Endothelial cell of umbilical vein (primary cell): ENCODE data around the gene SLC5A11. TPM values are rescaled to one million over a fixed set of nuclear protein-coding genes. Genes with fewer than 3 reads are reported as not detected.

Source experiments
- BruUV-seq: library from RNA; stranded (reverse); fragments of 400-500 nt; replicated peaks from 2 replicates; lab custom pipeline; 2021; lab: Mats Ljungman, UMichigan
- CTCF ChIA-PET: fragments of 300-600, 350-600 bp; sonication (Branson Sonifier 250); formaldehyde crosslinking; loops from one replicate; lab custom pipeline; 2021; ENCODE audit warnings: antibody characterized with exemption, inconsistent platforms; lab: Charles Lee
- POLR2A ChIA-PET: fragments of 300-600, 350-600 bp; sonication (Branson Sonifier 250); formaldehyde crosslinking; loops from one replicate; lab custom pipeline; 2021; ENCODE audit warnings: antibody characterized with exemption, inconsistent platforms; lab: Charles Lee
- DNase-seq: peaks from one replicate; pipeline ENCODE4 v3.0.0-alpha.2; 2011; ENCODE audit warnings: low read depth, low spot score
- FAIRE-seq: peaks from 2 replicates; lab custom pipeline; 2011; peaks lifted over from hg19 to GRCh38; lab: Jason Lieb, UNC
- H2AFZ ChIP-seq: 2 replicates; pipeline ENCODE4 v1.6.0; 2012; ENCODE audit warnings: low read depth, low read length, control low read depth, inconsistent platforms
- H3K27ac ChIP-seq: 2 replicates; pipeline ENCODE4 v1.5.1; 2011; ENCODE audit warnings: low read depth, mild to moderate bottlenecking, control low read depth, low read length, moderate library complexity; ENCODE audit not compliant: insufficient read depth
- H3K27me3 ChIP-seq, 2 experiments: 2 replicates each; pipeline versions ENCODE4 v1.6.0 to v1.6.1; 2011; ENCODE audit warnings: low read length in 2 of 2, mixed read lengths in 1 of 2; ENCODE audit not compliant: control insufficient read depth in 2 of 2, insufficient read depth in 2 of 2
- H3K36me3 ChIP-seq, 2 experiments: 2 replicates in 1 of 2; 3 replicates in 1 of 2; pipeline ENCODE4 v1.5.1; 2011; ENCODE audit warnings: low read length in 2 of 2, mild to moderate bottlenecking in 1 of 2, moderate library complexity in 1 of 2; ENCODE audit not compliant: control insufficient read depth in 2 of 2, insufficient read depth in 2 of 2; ENCODE audit errors: extremely low read depth in 1 of 2
- H3K4me1 ChIP-seq: 3 replicates; pipeline ENCODE4 v1.5.1; 2011; ENCODE audit warnings: mild to moderate bottlenecking, low read length; ENCODE audit not compliant: control insufficient read depth, insufficient read depth; ENCODE audit errors: extremely low read depth
- H3K4me2 ChIP-seq: 2 replicates; pipeline ENCODE4 v1.6.1; 2011; ENCODE audit warnings: low read length, control low read depth, mixed read lengths; ENCODE audit not compliant: insufficient read depth
- H3K4me3 ChIP-seq, 3 experiments: fragments of 200-600 bp in 1 of 3; sonication (generic), shearing (Covaris generic) in 1 of 3; replicated peaks in 1 of 3; 2 replicates each; pipeline ENCODE4 v1.5.1; 2011 to 2016; ENCODE audit warnings: control low read depth in 3 of 3, low read length in 3 of 3, mild to moderate bottlenecking in 2 of 3, inconsistent platforms in 1 of 3, low read depth in 1 of 3, moderate library complexity in 1 of 3; ENCODE audit not compliant: insufficient read depth in 1 of 3
- H3K79me2 ChIP-seq: 2 replicates; pipeline ENCODE4 v1.6.0; 2012; ENCODE audit warnings: low read length, inconsistent platforms; ENCODE audit not compliant: control insufficient read depth, insufficient read depth
- H3K9ac ChIP-seq: replicated peaks from 2 replicates; pipeline ENCODE3; 2011; ENCODE audit warnings: low read length, control low read depth; ENCODE audit not compliant: insufficient read depth; ENCODE audit errors: extremely low read depth
- H3K9me1 ChIP-seq: replicated peaks from 3 replicates; pipeline ENCODE4 v1.6.0; 2011; ENCODE audit warnings: mild to moderate bottlenecking, low read length; ENCODE audit not compliant: control insufficient read depth, insufficient read depth; ENCODE audit errors: extremely low read depth
- H3K9me3 ChIP-seq: replicated peaks from 2 replicates; pipeline ENCODE4 v1.5.1; 2012; ENCODE audit warnings: low read length, inconsistent platforms; ENCODE audit not compliant: control insufficient read depth, insufficient read depth
- H4K20me1 ChIP-seq: replicated peaks from 2 replicates; pipeline ENCODE3; 2011; ENCODE audit warnings: mild to moderate bottlenecking, low read length; ENCODE audit not compliant: control insufficient read depth, insufficient read depth; ENCODE audit errors: extremely low read depth
- EZH2 ChIP-seq: IDR thresholded peaks from 2 replicates; pipeline ENCODE4 v1.6.1; 2012; ENCODE audit warnings: borderline replicate concordance, low read depth, mild to moderate bottlenecking, moderate library complexity, low read length, inconsistent platforms; ENCODE audit not compliant: severe bottlenecking
- FOS ChIP-seq: IDR thresholded peaks from 2 replicates; pipeline ENCODE4 v1.6.1; 2011; ENCODE audit warnings: mild to moderate bottlenecking, low read length, moderate library complexity, borderline replicate concordance; ENCODE audit not compliant: insufficient read depth
- GATA2 ChIP-seq: IDR thresholded peaks from 2 replicates; pipeline ENCODE4 v1.7.0; 2011; ENCODE audit warnings: low read depth, mild to moderate bottlenecking, moderate library complexity, mixed read lengths, low read length; ENCODE audit not compliant: insufficient read length, insufficient read depth
- JUN ChIP-seq: IDR thresholded peaks from 2 replicates; pipeline ENCODE4 v1.6.1; 2011; ENCODE audit warnings: borderline replicate concordance, low read depth; ENCODE audit not compliant: insufficient read length, insufficient read depth
- MYC ChIP-seq: IDR thresholded peaks from one replicate; pipeline ENCODE4 v1.6.1; 2011; ENCODE audit warnings: mild to moderate bottlenecking, low read depth, low read length
- POLR2A ChIP-seq: IDR thresholded peaks from 2 replicates; pipeline ENCODE4 v1.6.1; 2012; ENCODE audit warnings: low read depth, mild to moderate bottlenecking, control low read depth, low read length
- POLR2AphosphoS5 ChIP-seq: IDR thresholded peaks from 2 replicates; pipeline ENCODE4 v1.6.1; 2012; ENCODE audit warnings: low read depth, mild to moderate bottlenecking, control low read depth, low read length, moderate library complexity; ENCODE audit not compliant: insufficient read depth
- dilution Hi-C: fragments of 300-500 bp; cut with MboI; formaldehyde crosslinking; loops from one replicate; pipeline ENCODE4 v1.15.0; 2019; ENCODE audit warnings: low sequenced_read_pairs; ENCODE audit not compliant: extremely low pct_ligation_motif_present
- intact Hi-C: fragments of 100-400 bp; cut with micrococcal nuclease; formaldehyde crosslinking; loops from one replicate; pipeline ENCODE4 v1.10.0; 2022
- polyA plus RNA-seq, 4 experiments: library from polyadenylated mRNA; depleted of rRNA in 3 of 4; stranded (reverse) in 3 of 4; unstranded in 1 of 4; fragments of >200 nt; gene quantifications; 2 replicates each; pipeline versions ENCODE4 v1.2.1 to v1.2.3, GENCODE V29; 2011 to 2012; ENCODE audit warnings: missing spikeins in 1 of 4
- total RNA-seq: library from RNA; stranded (reverse); gene quantifications from 2 replicates; pipeline ENCODE4 v1.2.3, GENCODE V29; 2021
- TF ChIP-seq, protein P1 (sequence below), 2 donors: IDR thresholded peaks; 1 replicate in 1 of 2; 2 replicates in 1 of 2; pipeline ENCODE4 v1.5.1; 2011; ENCODE audit warnings: low read length in 2 of 2, mild to moderate bottlenecking in 2 of 2, moderate library complexity in 2 of 2, control low read depth in 1 of 2, inconsistent platforms in 1 of 2, low read depth in 1 of 2; ENCODE audit not compliant: insufficient read depth in 1 of 2; ENCODE audit errors: extremely low read depth in 1 of 2
- TF ChIP-seq, protein P2 (sequence below): IDR thresholded peaks from 2 replicates; pipeline ENCODE4 v1.6.1; 2011; ENCODE audit not compliant: insufficient read depth, insufficient read length

Gene SLC5A11
- total and polyA plus RNA-seq, 2 donors (not counting 3 experiments of a cell fraction or from before 2014, with no cell fraction given), result 0.12 TPM; not detected in 1

DNA sequence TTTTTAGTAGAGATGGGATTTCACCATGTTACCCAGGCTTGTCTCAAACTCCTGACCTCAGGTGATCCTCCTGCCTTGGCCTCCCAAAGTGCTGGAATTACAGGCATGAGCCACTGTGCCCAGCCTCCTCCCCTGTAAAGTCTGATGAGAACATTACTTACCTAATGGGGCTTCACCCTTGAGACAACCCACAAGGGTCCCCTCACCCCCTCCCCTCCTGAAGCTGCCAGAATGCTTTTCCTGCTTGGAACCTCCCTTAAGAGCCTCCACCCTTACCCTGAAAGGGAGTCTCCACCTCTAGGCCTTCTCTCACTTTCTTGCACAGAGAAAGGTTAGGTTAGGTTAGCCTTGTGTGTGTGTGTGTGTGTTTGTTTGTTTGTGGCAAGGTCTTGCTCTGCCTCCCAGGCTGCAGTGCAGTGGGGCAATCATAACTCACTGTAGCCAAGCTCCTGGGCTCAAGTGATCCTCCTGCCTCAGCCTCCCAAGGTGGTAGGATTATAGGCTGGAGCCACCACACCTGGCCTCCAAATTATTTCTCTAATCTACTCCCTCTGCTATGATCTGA lies 8.9 kb downstream of the SLC5A11 start:
- Histone ChIP-seq H2AFZ (no peak overlapping the region), H3K9ac (no peak overlapping the region), H3K4me1 (peaks cover 21% of the 10 kb centered on the region), H3K4me3 (no peak overlapping the region), H3K9me3 (no peaks in the 10 kb centered on the region), H3K4me2 (no peak overlapping the region), H3K36me3 (no peaks in the 10 kb centered on the region), H3K9me1 (no peaks in the 10 kb centered on the region), H3K27ac (no peak overlapping the region), H4K20me1 (no peaks in the 10 kb centered on the region), H3K79me2 (no peaks in the 10 kb centered on the region), H3K27me3 (no peaks in the 10 kb centered on the region)
- intact Hi-C loops, result loop anchor here (10.0 kb wide), 1 partner anchor 190 kb away; no protein-coding TSS in a partner anchor
- ChIA-PET CTCF (interaction anchor here (1.6 kb wide), 1 partner anchor 20 kb away, joined by 3 read pairs; no protein-coding TSS in a partner anchor), POLR2A (no interaction called here)
- no peak for DNase-seq
- dilution Hi-C loops, result no loop called here
- BruUV-seq, result no TSS peak
- no peak for FAIRE-seq
- TF ChIP-seq POLR2A, result no peak
- TF ChIP-seq JUN, result no peak
- TF ChIP-seq GATA2, result no peak
- TF ChIP-seq, protein P1, sequence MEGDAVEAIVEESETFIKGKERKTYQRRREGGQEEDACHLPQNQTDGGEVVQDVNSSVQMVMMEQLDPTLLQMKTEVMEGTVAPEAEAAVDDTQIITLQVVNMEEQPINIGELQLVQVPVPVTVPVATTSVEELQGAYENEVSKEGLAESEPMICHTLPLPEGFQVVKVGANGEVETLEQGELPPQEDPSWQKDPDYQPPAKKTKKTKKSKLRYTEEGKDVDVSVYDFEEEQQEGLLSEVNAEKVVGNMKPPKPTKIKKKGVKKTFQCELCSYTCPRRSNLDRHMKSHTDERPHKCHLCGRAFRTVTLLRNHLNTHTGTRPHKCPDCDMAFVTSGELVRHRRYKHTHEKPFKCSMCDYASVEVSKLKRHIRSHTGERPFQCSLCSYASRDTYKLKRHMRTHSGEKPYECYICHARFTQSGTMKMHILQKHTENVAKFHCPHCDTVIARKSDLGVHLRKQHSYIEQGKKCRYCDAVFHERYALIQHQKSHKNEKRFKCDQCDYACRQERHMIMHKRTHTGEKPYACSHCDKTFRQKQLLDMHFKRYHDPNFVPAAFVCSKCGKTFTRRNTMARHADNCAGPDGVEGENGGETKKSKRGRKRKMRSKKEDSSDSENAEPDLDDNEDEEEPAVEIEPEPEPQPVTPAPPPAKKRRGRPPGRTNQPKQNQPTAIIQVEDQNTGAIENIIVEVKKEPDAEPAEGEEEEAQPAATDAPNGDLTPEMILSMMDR (IDR thresholded peaks at IDR 0.05; ENCODE audit: extremely low read depth in 1 of 2, insufficient read depth in 1 of 2, low read depth in 1 of 2, low read length in 2 of 2), result no peak
- no peak for TF ChIP-seq EZH2
- TF ChIP-seq MYC, result no peak
- no peak for TF ChIP-seq FOS
- TF ChIP-seq, protein P2, sequence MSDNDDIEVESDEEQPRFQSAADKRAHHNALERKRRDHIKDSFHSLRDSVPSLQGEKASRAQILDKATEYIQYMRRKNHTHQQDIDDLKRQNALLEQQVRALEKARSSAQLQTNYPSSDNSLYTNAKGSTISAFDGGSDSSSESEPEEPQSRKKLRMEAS, result no peak
- TF ChIP-seq POLR2AphosphoS5, result no peak
